ENCODE measurements around the gene EEF2.
"Not testable (repeated sequence)": the region's sequence is repeated elsewhere in the genome, so short reads cannot be mapped to it uniquely, and the experiment has no call there.

The EEF2 gene

GRCh38 chr19:3968556-3969434 is 16.5 kb downstream of the EEF2 start:
- DNase-seq = no peak

DNA sequence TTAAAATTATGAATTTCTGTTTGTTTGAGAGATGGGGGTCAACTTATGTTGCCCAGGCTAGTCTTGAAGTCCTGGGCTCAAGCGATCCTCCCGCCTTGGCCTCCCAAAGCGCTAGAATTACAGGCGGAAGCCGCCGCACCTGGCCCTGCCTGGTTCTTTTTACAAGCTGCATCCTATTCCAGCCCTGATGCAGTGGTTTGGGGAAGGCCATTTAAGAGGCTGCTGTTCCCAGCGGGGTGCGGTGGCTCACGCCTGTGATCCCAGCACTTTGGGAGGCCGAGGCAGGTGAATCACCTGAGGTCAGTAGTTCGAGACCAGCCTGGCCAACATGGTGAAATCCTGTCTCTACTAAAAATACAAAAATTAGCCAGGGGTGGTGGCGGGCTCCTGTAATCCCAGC is 17.3 kb downstream of the EEF2 start:
- DNase-seq = not testable (repeated sequence)

DNA sequence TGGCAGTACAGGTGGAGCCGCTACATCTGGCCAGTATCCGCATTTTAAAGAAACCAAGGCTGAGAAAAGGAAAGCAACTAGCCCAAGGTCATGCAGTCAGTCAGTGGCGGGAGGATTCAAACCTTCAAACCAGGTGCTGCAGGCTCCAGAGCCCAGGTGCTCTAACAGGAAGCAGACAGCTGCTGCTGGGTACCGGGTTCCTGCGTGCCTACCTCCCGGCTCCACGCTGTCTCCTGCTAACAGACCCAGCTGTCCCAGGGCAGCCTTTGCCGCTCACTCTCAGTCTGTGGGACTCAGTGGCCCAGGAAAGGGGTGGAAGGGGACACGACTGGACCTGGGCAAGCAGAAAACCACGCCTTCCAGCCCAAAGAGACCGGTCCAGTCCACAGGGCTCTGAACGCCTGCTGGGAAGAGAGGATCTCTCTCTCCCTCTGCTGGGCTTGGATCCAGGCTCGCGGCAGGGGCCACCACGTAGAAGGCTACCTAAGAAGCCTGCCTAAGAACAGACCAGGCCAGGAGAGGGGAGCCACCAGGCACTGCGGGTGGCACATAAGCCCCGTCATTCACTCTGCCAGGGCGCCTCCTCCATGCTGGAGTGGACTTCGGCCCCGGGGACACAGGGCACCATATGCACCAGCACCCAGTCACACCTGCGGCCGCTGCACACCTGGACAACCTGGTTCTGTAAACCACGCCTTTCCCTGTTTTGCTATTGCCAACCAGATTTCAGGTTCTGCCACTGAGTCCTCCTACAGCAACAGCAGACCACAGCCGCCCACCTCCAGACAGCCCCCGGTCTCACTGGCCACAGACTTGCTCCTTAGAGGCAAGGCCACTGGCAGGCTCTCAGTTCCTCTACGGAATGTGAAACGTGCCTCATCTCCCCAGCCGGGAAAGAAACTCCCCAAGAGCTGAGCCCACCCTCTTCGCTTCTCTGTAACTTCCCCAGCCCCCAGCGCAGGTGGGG is 18.9 kb downstream of the EEF2 start:
- DNase-seq = no peak

- DNase-seq = no peak
These were observed 20.7 kb downstream of the EEF2 start for GRCh38 chr19:3964256-3965194.

DNA sequence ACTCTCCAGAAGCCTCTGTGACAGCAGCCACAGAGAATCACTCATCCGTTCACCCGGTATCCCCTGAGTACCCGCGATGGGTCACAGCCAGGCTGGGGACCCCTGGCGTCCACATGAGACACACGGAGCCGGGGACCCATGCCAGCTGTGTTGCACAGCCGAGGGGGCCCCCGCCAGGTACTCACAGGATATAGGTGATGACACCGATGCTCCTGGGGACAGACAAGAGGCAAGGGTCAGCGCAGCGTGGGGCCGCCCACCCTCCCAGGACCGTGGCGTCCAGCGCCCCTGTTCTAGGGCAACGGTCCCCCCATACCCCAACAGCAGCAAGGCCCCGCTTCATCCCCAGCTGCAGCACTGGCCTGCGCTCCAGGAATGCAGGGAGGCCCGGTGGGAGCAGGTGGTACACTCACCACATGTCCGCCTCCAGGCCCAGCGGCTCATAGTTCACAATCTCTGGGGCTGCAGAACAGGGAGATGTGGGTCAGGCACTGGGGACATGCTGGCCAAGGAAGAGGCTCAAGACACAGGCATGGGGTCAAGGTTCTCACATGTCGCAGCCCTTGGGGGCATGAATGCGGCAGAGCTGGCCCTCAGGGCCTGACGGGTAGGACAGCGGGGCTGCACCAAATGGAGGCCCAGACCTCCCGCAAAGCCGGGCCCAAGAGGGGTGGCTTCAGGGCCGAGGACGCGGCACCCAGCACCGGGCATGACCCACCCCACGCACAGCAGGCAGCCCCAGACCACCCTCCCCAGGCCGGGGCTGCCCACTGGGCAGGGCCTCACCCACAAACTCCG is 21.6 kb downstream of the EEF2 start:
- DNase-seq = no peak

DNA sequence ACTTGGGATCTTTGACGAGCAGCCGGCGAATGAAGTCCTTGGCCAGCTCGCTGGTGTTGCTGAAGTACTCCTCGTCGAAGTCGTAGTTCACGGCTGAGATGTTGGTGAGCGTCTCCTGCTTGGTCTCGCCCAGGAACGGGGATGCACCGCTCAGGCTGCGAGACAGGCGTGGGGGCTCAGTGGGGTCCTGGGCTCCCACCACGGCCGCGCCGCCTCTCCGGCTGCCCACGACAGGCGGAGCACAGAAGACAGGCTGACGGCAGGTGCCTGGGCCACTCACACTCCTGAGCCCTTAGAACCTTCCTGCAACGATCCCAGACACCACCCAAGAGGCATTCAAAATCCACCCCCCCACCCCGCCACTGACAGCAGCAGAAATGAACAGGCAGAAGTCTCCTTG is 24.3 kb downstream of the EEF2 start:
- DNase-seq = no peak

GRCh38 chr19:3959766-3960131 is 25.5 kb downstream of the EEF2 start:
- DNase-seq = no peak

DNA sequence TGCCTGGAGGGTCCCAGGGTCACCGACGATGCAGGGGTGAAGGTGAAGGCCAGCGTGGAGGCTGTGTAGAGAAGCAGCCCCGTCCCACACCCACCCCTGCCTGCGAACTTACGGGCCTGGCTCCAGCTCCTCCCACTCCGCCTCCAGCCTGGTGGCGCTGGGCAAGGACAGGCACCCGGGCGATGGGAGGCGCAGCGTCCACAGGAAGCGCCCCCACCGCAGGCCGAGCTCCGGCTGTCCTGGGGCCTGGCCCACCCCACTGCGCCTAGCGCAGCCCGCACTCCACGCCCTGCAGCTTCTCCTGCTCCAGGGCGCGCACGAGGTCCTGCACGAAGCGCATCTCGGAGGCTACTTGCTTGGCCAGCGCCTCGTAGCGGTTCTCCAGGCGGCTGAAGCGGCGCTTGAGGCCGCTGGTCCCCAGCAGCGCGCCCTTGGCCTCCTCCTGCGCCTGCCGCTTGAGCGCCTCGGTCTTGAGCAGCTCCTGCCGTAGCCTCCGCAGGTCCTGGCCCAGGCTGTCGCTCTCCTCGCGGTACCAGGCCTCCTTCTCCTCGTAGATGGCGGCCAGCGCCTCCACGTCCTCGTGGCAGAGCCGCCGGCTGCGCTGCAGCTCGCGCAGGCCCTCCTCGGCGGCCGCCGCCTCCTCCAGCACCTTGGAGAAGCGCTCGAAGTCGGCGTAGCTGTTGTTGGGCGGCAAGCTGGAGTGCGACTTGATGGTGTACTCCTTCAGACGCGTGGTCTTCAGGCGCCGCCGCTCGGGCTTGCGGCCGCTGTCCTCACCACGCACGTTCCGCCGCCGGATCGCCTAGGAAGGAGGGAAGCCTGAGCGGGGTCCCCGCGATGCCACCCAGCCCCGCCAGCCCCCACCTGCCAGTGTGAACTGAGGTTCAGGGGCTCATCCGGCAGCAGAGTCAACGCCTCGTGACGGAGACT is 26.2 kb downstream of the EEF2 start:
- no peak for DNase-seq

- DNase-seq = no peak
These were observed 29.6 kb downstream of the EEF2 start for GRCh38 chr19:3955688-3956087.

GRCh38 chr19:3955276-3955675 is 30.0 kb downstream of the EEF2 start:
- DNase-seq = not testable (repeated sequence)

DNA sequence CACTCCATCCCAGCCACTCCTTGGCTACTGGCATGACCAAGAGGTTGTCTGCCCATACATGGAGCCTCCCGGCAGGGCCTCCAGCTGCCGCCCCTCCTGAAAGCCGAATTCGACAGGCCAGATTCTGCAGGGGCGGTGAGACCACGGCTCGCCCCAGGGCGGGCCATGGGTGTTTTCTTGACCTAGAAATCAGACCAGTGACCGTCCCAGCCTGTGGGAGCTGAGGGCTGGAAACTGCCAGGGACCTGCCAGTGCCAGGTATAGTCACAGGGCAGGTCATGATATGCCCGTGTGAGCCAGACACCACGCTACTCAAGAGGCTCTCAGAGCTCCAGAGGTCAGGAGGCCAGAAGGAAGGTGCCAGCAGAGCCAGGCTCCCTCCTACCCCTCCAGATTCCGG is 31.2 kb downstream of the EEF2 start:
- no peak for DNase-seq

DNA sequence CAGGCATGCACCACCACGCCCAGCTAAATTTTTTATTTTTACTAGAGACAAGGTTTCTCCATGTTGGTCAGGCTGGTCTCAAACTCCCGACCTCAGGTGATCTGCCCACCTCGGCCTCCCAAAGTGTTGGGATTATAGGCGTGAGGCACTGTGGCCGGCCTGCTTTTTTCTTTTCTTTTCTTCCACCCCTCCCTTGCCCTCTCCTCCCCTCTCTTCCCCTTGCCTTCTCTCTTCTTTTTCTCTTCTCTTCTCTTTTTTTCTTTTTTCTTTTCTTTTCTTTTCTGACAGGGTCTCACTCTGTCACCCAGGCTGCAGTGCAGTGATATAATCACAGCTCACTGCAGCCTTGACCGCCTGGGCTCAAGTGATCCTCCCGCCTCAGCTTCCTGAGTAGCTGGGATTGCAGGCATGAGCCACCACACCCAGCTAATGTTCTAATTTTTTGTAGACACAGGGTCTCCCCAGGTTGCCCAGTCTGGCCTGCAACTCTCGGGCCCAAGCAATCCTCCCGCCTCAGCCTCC is 32.4 kb downstream of the EEF2 start:
- not testable (repeated sequence) for DNase-seq

- no peak for DNase-seq
These were observed 34.1 kb downstream of the EEF2 start for GRCh38 chr19:3950871-3951861.

DNA sequence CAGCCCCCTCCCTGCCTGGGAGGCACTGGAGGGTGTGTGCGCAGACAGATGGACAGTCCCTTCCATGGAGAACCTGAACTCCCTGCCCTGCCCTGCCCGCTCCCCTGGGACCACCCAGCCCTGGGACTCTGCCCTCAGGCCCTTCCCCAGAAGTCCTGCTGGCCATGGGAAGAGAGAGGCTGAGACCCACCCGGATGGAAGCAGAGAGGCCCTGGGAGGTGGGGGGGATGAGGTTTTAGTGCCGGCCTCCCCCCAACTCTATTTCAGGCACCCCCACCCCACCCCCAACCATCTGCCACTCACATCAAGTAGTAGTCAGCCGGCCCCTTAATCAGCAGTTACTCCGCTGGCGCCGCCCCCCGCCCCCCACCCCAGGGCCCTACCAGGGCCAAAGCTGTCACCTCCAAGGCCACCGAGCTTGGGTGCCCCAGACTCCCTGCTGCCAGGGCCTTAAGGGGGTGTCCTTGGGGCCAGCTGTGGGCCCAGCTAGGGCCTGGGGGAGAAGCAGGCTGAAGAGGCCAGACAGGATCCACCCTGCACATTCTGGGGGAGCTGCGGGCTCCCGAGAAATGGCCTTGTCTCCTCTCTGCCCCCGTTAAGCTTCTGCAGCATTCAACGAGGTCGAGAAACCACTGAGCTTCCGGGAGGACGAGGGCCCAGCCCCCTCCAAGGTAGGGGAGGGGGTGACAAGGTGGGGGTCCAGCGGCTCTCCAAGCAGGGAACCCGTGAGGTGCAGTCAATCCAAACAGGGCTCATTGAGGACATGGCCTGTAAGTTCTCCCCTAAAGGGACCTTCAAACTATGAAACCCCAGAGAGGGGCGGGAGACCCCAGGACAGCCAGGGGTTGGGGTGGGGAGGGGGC is 35.0 kb downstream of the EEF2 start:
- DNase-seq = no peak

- DNase-seq = no peak
These were observed 36.0 kb downstream of the EEF2 start for GRCh38 chr19:3949294-3949693.

- not testable (repeated sequence) for DNase-seq
These were observed 37.8 kb downstream of the EEF2 start for GRCh38 chr19:3947316-3947933.

GRCh38 chr19:3945838-3946237 is 39.4 kb downstream of the EEF2 start:
- DNase-seq = no peak

Measured in NCI-H1092 (cell line).